Inflammatory macrophage treated with lipopolysaccharide for 4 hours (primary cell): ENCODE results near the gene PMFBP1.
"Not testable (repeated sequence)": the region's sequence is repeated elsewhere in the genome, so short reads cannot be mapped to it uniquely, and the experiment has no call there.

Experiments
- DNase-seq: peaks from one replicate; pipeline ENCODE4 v3.0.0-alpha.2; 2020

Gene PMFBP1

GRCh38 chr16:72098936-72099335, 73.0 kb downstream of the PMFBP1 start:
- no peak for DNase-seq

DNA sequence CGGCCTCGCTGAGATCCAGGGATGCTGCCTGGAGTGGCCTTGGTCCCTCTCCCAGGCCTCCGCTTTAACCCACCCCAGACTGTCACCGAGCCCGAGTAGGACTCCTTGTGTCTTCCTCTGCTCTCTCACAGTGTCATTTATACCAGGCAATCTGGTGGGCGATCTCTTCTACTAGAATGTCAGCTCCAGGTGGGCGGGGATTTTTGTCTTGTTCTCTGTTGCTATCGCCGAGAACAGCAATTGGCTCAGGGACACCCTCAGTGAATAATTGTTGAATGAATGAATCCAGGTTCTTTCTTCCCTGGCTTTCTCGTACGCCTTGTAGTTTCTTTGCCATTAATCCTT, 77.7 kb downstream of the PMFBP1 start:
- DNase-seq = peak; percentile 46

DNA sequence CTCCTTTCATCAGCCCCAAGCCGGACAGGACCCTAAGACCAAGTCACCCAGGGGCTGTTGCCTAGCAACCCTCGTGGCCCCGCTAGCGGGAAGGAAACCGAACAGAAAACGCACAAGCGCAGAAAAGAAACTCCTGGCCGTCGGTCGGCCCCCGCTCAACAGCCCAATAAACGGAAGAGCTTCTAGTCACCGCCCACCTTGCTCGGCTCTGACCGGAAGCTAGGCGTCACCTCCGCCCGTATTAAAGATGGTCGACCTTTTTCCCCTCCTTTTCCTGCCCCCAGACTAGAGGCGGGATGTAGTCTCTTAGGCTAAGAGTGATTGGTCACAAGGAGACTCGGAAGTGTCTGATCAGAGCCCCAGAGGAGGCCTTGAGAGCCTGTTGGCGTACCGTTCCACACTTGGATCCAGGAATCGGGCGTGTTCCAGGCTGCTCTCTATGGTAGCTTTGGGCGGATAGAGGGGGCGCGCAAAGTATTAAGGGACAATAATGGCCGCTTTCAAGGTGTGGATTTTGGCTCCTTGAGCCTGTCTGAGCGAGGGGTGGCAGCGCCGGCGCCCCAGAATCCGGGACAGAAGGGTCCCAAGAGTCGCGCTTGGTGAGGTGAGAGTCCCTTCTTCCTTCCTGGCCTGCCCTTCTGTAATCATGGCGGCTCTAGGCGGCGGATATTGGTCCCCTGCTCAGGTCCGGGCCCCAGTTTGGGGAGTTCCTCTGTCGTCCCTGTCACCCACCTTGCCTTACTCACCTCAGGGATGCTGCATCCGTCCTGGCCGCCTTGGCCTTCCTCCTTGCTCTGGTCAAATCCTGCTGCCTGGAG, 78.3 kb downstream of the PMFBP1 start, which contains the start of the genes DHX38 and TXNL4B:
Gene DHX38 (plus strand): TSS at position 400 of the 818 bp plus-strand sequence. CDS start 2,311 bp downstream, outside the sequence.
Gene TXNL4B (minus strand): TSS at position 173 of the 818 bp plus-strand sequence. CDS start 2,871 bp downstream, outside the sequence.
- DNase-seq = peak; percentile 99

DNA sequence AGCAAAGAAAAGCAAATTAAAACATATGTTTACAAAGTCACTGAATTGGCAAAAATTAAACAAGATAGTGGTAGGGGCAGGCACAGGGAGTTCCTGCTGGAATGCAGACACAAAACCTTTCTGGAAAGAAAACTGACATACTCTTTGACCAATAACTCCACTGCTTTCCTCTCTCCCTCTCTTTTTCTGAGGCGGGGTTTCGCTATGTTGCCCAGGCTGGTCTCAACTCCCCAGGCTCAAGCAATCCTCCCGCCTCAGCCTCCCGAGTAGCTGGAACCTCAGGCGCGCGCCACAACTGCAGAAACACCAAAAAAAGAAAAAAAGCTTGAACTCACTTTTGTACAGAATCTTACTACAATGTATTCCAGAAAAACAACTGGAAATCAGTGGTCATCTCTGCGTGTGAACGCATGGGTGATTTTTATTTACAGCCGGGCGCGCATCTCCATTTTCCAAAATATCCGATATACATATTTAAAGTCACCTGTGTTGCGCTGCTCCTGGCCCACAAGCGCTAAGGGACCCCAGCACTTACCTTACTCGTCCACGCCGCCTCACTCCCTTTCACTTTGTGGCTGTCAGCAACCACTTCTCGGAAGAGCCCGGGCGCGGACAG, 79.0 kb downstream of the PMFBP1 start:
- peak; percentile 47 for DNase-seq

DNA sequence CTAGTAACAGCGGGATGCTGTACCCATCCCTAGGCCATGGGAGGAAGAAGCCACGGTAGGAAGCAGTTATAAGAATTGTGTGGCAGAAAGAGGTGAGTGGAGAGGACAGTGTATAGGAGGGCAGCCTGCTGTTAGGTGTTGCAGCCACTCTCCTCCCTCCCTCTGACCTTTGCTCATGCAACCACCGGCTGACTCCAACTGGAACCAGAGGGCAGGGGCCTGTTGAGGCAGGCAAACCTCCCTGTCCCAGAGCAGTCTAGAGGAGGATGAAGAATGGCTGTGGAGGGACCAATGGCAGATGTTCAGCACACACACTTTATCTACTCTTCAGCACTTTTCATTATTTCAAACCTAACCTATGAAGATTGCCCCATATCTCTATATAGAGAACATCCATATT, 80.7 kb downstream of the PMFBP1 start:
- no peak for DNase-seq

DNA sequence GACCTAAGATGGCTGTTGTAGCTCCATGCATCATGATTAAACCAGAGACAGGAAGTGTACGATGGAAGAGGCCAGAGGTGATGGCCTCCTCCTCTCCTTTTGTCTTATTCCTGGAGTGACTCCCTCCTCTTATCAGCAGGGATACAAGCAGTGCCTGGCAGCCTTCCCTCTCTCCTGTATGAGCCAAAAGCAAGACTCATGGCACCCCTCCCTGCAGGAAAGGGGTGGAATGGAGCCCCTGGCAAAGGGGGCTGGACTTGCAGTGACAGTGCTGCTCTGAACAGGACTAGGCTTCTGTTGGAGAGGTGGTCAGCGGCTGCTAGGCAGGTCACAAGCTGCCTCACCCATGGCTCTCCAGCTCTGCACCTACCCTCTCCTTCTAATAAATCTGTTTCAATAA, 87.0 kb downstream of the PMFBP1 start:
- no peak for DNase-seq

- DNase-seq = no peak
Observed at GRCh38 chr16:72084445-72084844, 87.5 kb downstream of the PMFBP1 start.

DNA sequence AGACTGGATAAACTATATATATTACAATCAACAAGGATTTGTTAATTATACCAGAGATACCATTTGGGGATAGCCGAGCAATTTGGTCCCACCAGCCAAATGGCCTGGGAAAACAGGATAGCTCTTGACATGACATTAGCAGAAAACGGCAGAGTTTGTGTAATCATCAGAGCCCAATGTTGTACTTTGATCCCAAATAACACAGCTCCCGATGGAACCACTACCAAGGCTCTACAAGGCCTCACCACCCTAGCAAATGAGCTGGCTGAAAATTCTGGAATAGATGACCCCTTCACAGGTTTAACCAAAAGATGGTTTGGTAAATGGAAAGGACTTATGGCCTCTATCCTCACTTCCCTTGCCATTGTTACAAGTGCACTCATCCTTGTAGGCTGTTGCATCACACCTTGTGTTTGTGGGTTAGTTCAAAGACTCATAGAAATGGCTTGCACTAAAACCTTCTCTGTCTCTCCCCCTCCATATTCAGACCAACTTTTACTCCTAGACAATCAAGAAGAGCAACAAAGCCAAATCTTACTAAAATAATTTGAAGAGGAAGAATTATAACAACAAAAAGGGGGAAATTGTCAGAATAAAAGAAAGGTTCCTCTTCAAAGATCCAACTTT, 88.1 kb downstream of the PMFBP1 start:
- DNase-seq = no peak

DNA sequence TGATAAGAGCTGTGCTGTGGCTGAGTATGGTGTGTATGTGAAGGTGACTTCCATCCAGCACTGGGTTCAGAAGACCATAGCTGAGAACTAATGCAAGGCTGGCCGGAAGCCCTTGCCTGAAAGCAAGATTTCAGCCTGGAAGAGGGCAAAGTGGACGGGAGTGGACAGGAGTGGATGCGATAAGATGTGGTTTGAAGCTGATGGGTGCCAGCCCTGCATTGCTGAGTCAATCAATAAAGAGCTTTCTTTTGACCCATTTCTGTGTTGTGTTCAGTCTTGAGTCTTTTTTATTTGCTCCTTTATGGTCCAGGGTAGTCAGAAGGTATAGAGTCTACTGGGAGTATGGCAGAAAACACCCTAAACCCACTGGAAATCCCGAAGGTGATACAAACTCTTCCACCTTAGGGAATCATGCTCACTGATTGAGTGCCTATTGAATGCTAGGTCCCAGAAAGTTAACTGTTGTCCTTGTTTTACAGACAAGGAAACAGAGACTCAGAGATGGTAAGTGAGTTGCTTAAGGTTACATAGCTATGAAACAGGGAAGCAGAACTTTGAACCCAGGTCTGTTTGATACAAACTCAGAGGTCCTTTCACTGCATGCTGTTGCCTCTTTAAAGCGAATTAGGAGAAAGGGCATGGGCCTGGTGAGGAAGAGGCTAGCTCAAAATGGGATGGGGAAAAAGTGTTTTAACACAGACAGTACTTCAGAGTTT, 94.8 kb downstream of the PMFBP1 start:
- not testable (repeated sequence) for DNase-seq

DNA sequence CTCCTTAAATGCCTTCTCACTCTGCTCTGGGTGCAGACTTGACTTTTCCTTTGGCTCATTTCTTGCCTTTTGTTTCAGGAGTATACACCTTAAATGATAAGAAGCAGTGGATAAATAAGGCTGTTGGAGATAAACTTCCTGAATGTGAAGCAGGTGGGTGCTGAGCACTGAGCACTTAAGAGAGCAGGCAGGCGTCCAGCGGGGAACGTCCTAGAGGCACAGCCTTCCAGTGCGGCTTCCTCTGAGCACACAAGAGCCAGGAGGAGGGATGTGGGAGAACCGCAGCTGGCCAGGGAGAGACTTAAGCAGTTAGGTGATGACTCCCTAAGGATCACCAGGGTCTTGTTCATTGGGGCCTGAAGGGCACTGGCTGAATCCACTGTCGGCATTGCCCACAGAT, 96.9 kb downstream of the PMFBP1 start:
- DNase-seq = not testable (repeated sequence)

- no peak for DNase-seq
Observed at GRCh38 chr16:72073560-72074230, 98.3 kb downstream of the PMFBP1 start.

- DNase-seq = no peak
Observed at GRCh38 chr16:72072514-72073342, 99.2 kb downstream of the PMFBP1 start.
